Transverse colon (tissue), 4 donors: Measurements from ENCODE around the gene SLC6A18. TPM values are rescaled to one million over a fixed set of nuclear protein-coding genes. Genes with fewer than 3 reads are reported as not detected.

Experiments
- DNase-seq: peaks from one replicate; pipeline ENCODE4 v3.0.0-alpha.2; 2019
- H3K27ac ChIP-seq, 4 donors: fragments of 200-600 bp; sonication (generic); 2 replicates each; pipeline ENCODE4 v1.5.1; 2016 to 2018; ENCODE audit warnings: inconsistent platforms in 4 of 4
- H3K27me3 ChIP-seq: fragments of 200-600 bp; sonication (generic); 2 replicates; pipeline ENCODE4 v1.5.1; 2017; ENCODE audit warnings: inconsistent platforms
- H3K36me3 ChIP-seq, 4 donors: fragments of 200-600 bp; sonication (generic); 2 replicates each; pipeline ENCODE4 v1.5.1; 2017 to 2019; ENCODE audit warnings: inconsistent platforms in 4 of 4
- H3K4me1 ChIP-seq, 4 donors: fragments of 200-600 bp; sonication (generic); 2 replicates each; pipeline ENCODE4 v1.5.1; 2017 to 2020; ENCODE audit warnings: inconsistent platforms in 4 of 4
- H3K4me3 ChIP-seq, 4 donors: fragments of 200-600 bp; sonication (generic); 1 replicate in 1 of 4; 2 replicates in 3 of 4; pipeline versions ENCODE4 v1.5.1 to v1.6.1; 2017 to 2019; ENCODE audit warnings: inconsistent platforms in 4 of 4
- H3K9me3 ChIP-seq, 2 donors: fragments of 200-600 bp; sonication (generic); 2 replicates each; pipeline ENCODE4 v1.5.1; 2017 to 2019; ENCODE audit warnings: inconsistent platforms in 2 of 2
- EP300 ChIP-seq: sonication (generic); formaldehyde crosslinking; IDR thresholded peaks from one replicate; pipeline ENCODE4 v1.6.1; 2017; ENCODE audit warnings: antibody characterized with exemption, low read depth
- POLR2A ChIP-seq: fragments of 450-650 bp; IDR thresholded peaks from one replicate; pipeline ENCODE4 v1.6.1; 2016; ENCODE audit warnings: antibody characterized with exemption, mild to moderate bottlenecking, moderate library complexity
- POLR2AphosphoS5 ChIP-seq, 3 donors: sonication (generic); formaldehyde crosslinking; IDR thresholded peaks; one replicate each; pipeline ENCODE4 v1.6.1; 2016; ENCODE audit warnings: antibody characterized with exemption in 3 of 3
- WGBS, 2 donors: methylation state at CpG; one replicate each; pipeline ENCODE4 v1.1.5; 2018; ENCODE audit warnings: low coverage in 1 of 2; 5-methylcytosine and 5-hydroxymethylcytosine counted together
- in situ Hi-C, 4 donors: fragments of 200-750 bp; cut with MboI; loops; one replicate each; pipeline versions ENCODE4 v1.15.0 to v1.15.1; 2017; ENCODE audit warnings: low sequenced_read_pairs in 3 of 4, low pct_ligation_motif_present in 1 of 4, low pct_unique_long_range_greater_than_20kb in 1 of 4
- intact Hi-C: fragments of 100-400 bp; cut with DNase I; formaldehyde crosslinking; loops from one replicate; pipeline ENCODE4 v1.15.1; 2023; ENCODE audit warnings: low total_unique reads
- total RNA-seq, 4 donors: library from RNA; depleted of rRNA; stranded (reverse); fragments of >200 nt; gene quantifications; one replicate each; pipeline ENCODE4 v1.1.0, GENCODE V29; 2016
- TF ChIP-seq, protein P1 (sequence below), 5 experiments: fragments of 200-600 bp in 3 of 5; fragments of 450-650 bp in 2 of 5; sonication (generic) in 3 of 5; IDR thresholded peaks; 1 replicate in 2 of 5; 2 replicates in 3 of 5; pipeline ENCODE4 v1.5.1; 2016 to 2017; ENCODE audit warnings: antibody characterized with exemption in 5 of 5, inconsistent platforms in 3 of 5, mild to moderate bottlenecking in 2 of 5, moderate library complexity in 1 of 5

SLC6A18 gene
- total RNA-seq, 4 donors from 2014 or later = not detected

DNA sequence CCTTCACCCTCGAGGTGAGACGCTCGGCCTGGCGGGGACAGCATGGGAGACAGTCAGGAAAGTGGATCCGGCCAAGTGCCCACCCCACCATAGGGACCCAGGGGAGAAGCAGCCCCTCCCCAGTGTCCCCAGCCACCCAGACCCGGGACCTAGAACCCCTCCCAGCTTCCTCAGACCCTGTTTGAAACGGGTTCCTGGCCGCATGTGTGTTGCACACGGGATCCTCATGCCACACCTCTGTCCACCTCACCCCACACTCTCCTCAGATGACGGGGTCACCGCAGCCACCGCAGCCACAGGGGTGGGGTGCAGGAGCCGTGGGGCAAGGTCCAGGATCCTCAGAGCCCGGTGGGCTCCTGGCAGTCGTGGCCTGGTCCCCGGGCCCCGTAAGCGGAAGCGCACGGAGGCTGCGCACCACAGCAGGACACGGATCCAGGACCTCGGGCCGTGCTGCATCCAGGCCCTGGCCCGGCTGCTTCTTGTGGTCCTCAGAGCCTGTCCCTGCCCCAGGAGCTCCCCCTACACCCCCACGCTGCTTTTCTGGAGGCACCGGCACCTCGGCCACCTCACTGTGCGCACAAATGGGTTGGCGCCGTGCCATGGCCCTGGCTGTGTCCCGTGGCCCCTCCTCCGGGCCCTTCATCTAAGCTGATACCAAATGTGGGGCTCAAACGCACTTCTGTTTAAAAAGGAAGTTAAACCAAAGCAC is 54.4 kb downstream of the SLC6A18 start:
- no peaks in the 10 kb centered on the region for H3K9me3 ChIP-seq
- no peak for DNase-seq
- H3K27ac ChIP-seq = no peak overlapping the region
- intact Hi-C loops = no loop called here
- H3K4me3 ChIP-seq = no peak overlapping the region
- H3K36me3 ChIP-seq = no peaks in the 10 kb centered on the region
- TF ChIP-seq EP300 (no peak), POLR2AphosphoS5 (IDR thresholded peaks at IDR 0.05) (no peak), POLR2A (no peak)
- TF ChIP-seq, protein P1, sequence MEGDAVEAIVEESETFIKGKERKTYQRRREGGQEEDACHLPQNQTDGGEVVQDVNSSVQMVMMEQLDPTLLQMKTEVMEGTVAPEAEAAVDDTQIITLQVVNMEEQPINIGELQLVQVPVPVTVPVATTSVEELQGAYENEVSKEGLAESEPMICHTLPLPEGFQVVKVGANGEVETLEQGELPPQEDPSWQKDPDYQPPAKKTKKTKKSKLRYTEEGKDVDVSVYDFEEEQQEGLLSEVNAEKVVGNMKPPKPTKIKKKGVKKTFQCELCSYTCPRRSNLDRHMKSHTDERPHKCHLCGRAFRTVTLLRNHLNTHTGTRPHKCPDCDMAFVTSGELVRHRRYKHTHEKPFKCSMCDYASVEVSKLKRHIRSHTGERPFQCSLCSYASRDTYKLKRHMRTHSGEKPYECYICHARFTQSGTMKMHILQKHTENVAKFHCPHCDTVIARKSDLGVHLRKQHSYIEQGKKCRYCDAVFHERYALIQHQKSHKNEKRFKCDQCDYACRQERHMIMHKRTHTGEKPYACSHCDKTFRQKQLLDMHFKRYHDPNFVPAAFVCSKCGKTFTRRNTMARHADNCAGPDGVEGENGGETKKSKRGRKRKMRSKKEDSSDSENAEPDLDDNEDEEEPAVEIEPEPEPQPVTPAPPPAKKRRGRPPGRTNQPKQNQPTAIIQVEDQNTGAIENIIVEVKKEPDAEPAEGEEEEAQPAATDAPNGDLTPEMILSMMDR (IDR thresholded peaks at IDR 0.05) = no peak
- in situ Hi-C loops = no loop called here
- no peaks in the 10 kb centered on the region for H3K27me3 ChIP-seq
- WGBS, 2 donors = 80 to 93% methylated on average over 1 to 28 of the region's 34 CpGs
- H3K4me1 ChIP-seq = no peaks in the 10 kb centered on the region

DNA sequence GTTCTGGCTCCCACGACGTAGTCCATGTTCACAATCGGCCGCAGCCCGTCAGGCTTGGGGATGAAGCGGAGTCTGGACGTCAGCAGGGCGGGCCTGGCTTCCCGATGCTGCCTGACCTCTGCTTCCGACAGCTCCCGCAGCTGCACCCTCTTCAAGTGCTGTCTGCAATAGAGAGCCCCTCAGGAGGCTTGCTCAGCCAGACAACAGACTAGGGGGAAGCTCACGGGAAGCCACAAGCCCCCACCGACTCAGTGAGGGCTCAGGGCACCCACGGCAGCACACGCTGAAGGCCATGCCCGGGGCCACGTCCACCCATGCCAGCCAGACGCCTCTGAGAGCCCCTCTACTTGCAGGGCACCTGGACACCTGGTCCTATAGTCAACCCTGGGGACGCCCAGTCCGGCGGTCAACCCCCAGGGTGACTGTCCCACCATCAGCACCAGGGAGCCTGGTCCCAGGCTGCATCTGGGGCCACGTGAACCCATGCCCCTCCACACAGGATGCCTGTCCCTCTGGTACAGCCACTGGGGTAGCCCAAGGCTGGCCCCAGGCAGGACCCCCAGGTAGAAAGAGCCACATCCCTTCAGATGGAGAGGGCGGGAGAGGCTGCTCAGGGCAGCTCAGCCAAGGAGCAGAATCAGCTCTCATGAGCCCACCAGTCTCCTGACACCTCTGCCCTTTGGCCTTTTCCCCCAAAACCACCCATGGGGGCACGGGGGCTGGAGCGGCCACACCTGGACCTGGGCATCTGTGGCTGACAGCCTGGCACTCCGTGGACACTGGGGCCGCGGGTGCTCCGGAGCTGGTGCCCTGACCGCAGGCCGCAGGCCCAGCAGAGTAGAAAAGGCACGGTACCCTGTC is 55.2 kb downstream of the SLC6A18 start:
- H3K4me1 ChIP-seq = no peaks in the 10 kb centered on the region
- no peak for DNase-seq
- WGBS, 2 donors = 94% methylated on average over 30 of the region's 32 CpGs; no CpG with 5 or more reads in 1 of the 2 donors
- no peaks in the 10 kb centered on the region for H3K9me3 ChIP-seq
- H3K4me3 ChIP-seq = no peak overlapping the region
- H3K36me3 ChIP-seq = no peaks in the 10 kb centered on the region
- H3K27me3 ChIP-seq = no peaks in the 10 kb centered on the region
- in situ Hi-C loops = no loop called here
- intact Hi-C loops = no loop called here
- H3K27ac ChIP-seq = no peak overlapping the region
- TF ChIP-seq, protein P1 (IDR thresholded peaks at IDR 0.05) = no peak
- TF ChIP-seq POLR2AphosphoS5 (IDR thresholded peaks at IDR 0.05) = no peak
- no peak for TF ChIP-seq EP300
- no peak for TF ChIP-seq POLR2A

DNA sequence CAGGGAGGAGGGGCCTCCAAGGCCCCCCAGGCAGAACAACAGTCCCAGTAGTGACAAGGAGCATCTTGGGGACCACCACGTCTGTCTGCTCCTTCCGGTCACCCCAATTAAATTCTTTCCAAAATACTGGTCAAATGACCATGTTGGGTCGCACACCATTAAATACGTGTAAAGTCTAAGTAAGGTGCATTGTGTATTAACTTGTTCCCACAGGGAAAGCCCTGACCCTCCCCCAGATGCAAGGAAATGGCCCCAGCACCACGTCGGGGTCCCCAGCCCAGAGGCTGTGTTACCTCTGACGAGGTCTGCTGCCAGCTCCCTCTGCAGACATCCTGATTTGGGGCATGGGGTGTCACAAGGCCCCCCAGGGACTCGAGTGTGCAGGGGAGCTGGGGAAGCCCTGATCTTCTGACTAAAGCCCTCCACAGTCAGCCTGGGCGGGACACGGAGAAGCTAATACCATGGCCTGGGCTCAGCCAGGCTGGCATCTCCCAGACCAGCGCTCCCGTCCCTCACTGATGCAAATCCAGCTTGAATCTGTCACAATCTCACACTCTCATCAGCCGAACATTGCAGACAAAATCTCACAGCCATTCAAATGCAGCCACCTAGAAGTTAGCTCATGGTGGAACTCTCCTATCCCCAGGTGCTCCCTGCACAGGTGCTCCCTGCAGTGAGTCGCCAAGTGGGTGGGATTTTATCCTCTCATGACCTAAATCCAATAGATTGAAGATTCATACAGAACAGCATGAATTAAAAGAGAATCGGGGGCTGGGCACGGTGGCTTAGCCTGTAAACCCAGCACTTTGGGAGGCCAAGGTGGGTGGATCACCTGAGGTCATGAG is 56.1 kb downstream of the SLC6A18 start:
- no peak for DNase-seq
- WGBS, 2 donors = 91 to 100% methylated on average over 2 to 16 of the region's 16 CpGs
- in situ Hi-C loops = no loop called here

More for the DNA sequence above, 56.1 kb downstream of the SLC6A18 start:
- intact Hi-C loops = no loop called here
- Histone ChIP-seq H3K27me3 (no peaks in the 10 kb centered on the region), H3K9me3 (no peaks in the 10 kb centered on the region), H3K4me1 (no peaks in the 10 kb centered on the region), H3K27ac (no peak overlapping the region), H3K4me3 (no peak overlapping the region), H3K36me3 (no peaks in the 10 kb centered on the region)
- TF ChIP-seq, protein P1 (IDR thresholded peaks at IDR 0.05) = no peak
- TF ChIP-seq POLR2A (no peak), EP300 (no peak), POLR2AphosphoS5 (IDR thresholded peaks at IDR 0.05) (no peak)
